ENCODE results near the gene GALNT2.
A peak's percentile ranks its signal among the peaks of the same experiment; 100 is the strongest.

GALNT2 gene

DNA sequence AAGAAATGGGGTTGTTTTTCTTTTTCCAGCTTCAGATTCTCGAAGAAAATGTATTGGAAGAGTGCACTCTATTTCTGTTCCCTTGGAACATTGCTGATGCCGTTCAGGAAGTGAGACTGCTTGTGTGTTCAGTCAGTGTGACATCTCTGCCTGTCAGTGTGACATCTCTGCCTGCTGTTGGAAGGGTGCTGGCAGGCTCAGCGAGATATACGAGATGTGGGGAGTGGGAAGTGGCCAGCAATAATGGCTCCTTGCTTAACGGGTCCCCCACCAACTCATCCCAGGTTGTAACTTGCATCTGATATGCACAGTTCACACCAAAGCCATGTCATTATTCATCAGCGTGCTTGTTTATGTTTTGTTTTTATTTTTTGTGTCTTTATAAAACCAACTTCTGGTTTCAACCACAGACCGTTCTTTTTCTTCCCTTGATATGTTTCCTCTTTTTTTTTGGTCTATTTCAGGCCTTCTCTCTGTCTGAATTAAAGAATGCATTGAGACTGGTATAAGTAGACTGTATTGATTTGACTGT, 145.4 kb downstream of the GALNT2 start:
- H3F3A ChIP-seq (ENCODE audit: insufficient read depth, low read length): peaks cover 19% of the 10 kb centered on the region
- peak overlapping the region; percentile 62 for H3K27ac ChIP-seq (ENCODE audit: low read length)
- no peaks in the 10 kb centered on the region for H4K20me1 ChIP-seq (ENCODE audit: insufficient read depth, low read length)
- H3K4me3 ChIP-seq (ENCODE audit: low read length): peak overlapping the region; percentile 47
- peak overlapping the region; percentile 78 for H3K4me2 ChIP-seq (ENCODE audit: low read depth, low read length)
- peaks cover 36% of the 10 kb centered on the region for H3K4me1 ChIP-seq (ENCODE audit: low read length)
- no peaks in the 10 kb centered on the region for H3K36me3 ChIP-seq (replicated peaks; ENCODE audit: insufficient read depth, low read length)
- no peaks in the 10 kb centered on the region for H3K9me3 ChIP-seq (replicated peaks; ENCODE audit: insufficient read depth, low read length)
- TF ChIP-seq EZH2phosphoT487 (IDR thresholded peaks at IDR 0.05; ENCODE audit: low read length): no peak
- TF ChIP-seq, protein P1, sequence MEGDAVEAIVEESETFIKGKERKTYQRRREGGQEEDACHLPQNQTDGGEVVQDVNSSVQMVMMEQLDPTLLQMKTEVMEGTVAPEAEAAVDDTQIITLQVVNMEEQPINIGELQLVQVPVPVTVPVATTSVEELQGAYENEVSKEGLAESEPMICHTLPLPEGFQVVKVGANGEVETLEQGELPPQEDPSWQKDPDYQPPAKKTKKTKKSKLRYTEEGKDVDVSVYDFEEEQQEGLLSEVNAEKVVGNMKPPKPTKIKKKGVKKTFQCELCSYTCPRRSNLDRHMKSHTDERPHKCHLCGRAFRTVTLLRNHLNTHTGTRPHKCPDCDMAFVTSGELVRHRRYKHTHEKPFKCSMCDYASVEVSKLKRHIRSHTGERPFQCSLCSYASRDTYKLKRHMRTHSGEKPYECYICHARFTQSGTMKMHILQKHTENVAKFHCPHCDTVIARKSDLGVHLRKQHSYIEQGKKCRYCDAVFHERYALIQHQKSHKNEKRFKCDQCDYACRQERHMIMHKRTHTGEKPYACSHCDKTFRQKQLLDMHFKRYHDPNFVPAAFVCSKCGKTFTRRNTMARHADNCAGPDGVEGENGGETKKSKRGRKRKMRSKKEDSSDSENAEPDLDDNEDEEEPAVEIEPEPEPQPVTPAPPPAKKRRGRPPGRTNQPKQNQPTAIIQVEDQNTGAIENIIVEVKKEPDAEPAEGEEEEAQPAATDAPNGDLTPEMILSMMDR (IDR thresholded peaks at IDR 0.05; ENCODE audit: low read length): no peak
- TF ChIP-seq EZH2 (optimal IDR thresholded peaks at IDR 0.05; ENCODE audit: low read depth, low read length): no peak
- peaks cover 81% of the 10 kb centered on the region for H3K79me2 ChIP-seq (ENCODE audit: low read length)
- H3K9ac ChIP-seq (ENCODE audit: low read length): peak overlapping the region; percentile 34; the same call in 1 of the 2 replicates
- no peaks in the 10 kb centered on the region for H3K27me3 ChIP-seq (replicated peaks; ENCODE audit: insufficient read depth, low read length)
- DNase-seq: peak; percentile 51
- no peak overlapping the region; the same call in 1 of the 2 replicates for H2AFZ ChIP-seq (ENCODE audit: low read length)
- H3K9me2 ChIP-seq (replicated peaks; ENCODE audit: insufficient read depth, low read length): no peaks in the 10 kb centered on the region

DNA sequence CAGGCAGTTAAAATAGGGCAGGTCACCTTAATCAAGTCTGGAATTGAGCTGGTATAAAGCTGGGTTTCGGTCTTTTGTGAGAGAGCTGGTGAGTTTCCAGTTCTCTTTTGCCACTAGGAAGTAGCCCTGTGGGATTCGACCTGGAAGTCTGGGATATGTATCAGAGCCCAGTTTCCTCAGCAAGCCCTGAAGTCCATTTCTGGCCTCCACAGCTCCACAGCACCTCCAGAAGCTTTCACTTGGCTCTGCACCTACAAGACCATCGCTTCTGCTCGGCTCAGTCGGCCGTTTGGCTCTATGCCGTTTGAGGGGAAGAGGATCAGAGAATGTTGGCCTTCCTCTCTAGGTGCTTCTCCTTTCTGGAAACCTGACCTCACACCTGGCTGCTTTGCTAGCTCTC, 148.0 kb downstream of the GALNT2 start:
- TF ChIP-seq, protein P1 (IDR thresholded peaks at IDR 0.05; ENCODE audit: low read length): 0 out of 2 replicates have a peak, but pooled peaks have one; percentile 10
- TF ChIP-seq EZH2phosphoT487 (IDR thresholded peaks at IDR 0.05; ENCODE audit: low read length): no peak
- DNase-seq: no peak
- no peak overlapping the region for H2AFZ ChIP-seq (ENCODE audit: low read length)
- peaks cover 36% of the 10 kb centered on the region for H3K4me1 ChIP-seq (ENCODE audit: low read length)
- H3K4me2 ChIP-seq (ENCODE audit: low read depth, low read length): no peak overlapping the region
- no peaks in the 10 kb centered on the region for H3K27me3 ChIP-seq (replicated peaks; ENCODE audit: insufficient read depth, low read length)
- no peaks in the 10 kb centered on the region for H3K9me3 ChIP-seq (replicated peaks; ENCODE audit: insufficient read depth, low read length)
- no peaks in the 10 kb centered on the region for H3K36me3 ChIP-seq (replicated peaks; ENCODE audit: insufficient read depth, low read length)
- H4K20me1 ChIP-seq (ENCODE audit: insufficient read depth, low read length): no peaks in the 10 kb centered on the region
- H3F3A ChIP-seq (ENCODE audit: insufficient read depth, low read length): peaks cover 19% of the 10 kb centered on the region
- no peak overlapping the region for H3K27ac ChIP-seq (ENCODE audit: low read length)
- no peak overlapping the region for H3K4me3 ChIP-seq (ENCODE audit: low read length)
- H3K79me2 ChIP-seq (ENCODE audit: low read length): peaks cover 90% of the 10 kb centered on the region
- H3K9ac ChIP-seq (ENCODE audit: low read length): no peak overlapping the region
- H3K9me2 ChIP-seq (replicated peaks; ENCODE audit: insufficient read depth, low read length): no peaks in the 10 kb centered on the region

DNA sequence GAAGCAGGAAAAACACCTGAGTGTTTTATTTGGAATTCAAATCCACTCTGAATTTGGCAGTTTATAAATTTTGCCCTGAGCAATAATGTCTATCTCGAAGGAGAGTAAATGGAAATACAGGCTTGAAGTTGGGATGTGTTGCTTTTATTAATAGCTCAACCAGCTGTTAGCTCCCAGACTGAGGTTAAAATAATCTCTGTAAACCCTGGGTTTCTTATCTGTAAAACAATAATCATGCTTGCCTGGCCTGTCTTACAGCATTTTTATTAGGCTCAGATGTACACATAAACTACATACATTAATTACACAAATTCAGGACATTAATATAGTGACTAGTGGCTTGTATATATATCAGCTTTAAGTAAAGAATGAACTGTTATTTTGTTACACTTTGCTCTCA, 148.5 kb downstream of the GALNT2 start:
- Histone ChIP-seq H3K79me2 (ENCODE audit: low read length) (peaks cover 87% of the 10 kb centered on the region), H3K9me3 (replicated peaks; ENCODE audit: insufficient read depth, low read length) (no peaks in the 10 kb centered on the region), H3K27ac (ENCODE audit: low read length) (no peak overlapping the region), H3K9me2 (replicated peaks; ENCODE audit: insufficient read depth, low read length) (no peaks in the 10 kb centered on the region), H3K4me2 (ENCODE audit: low read depth, low read length) (peak overlapping the region; percentile 6), H3K27me3 (replicated peaks; ENCODE audit: insufficient read depth, low read length) (no peaks in the 10 kb centered on the region), H4K20me1 (ENCODE audit: insufficient read depth, low read length) (no peaks in the 10 kb centered on the region), H2AFZ (ENCODE audit: low read length) (no peak overlapping the region), H3K4me1 (ENCODE audit: low read length) (peaks cover 36% of the 10 kb centered on the region), H3F3A (ENCODE audit: insufficient read depth, low read length) (peaks cover 19% of the 10 kb centered on the region), H3K4me3 (ENCODE audit: low read length) (no peak overlapping the region), H3K36me3 (replicated peaks; ENCODE audit: insufficient read depth, low read length) (no peaks in the 10 kb centered on the region), H3K9ac (ENCODE audit: low read length) (no peak overlapping the region)
- no peak for TF ChIP-seq EZH2 (optimal IDR thresholded peaks at IDR 0.05; ENCODE audit: low read depth, low read length)
- TF ChIP-seq, protein P1 (IDR thresholded peaks at IDR 0.05; ENCODE audit: low read length): no peak
- no peak for TF ChIP-seq EZH2phosphoT487 (IDR thresholded peaks at IDR 0.05; ENCODE audit: low read length)
- no peak for DNase-seq

All from MM.1S (cell line).